H1 (cell line): ENCODE measurements around the gene SBNO1. TPM values are rescaled to one million over a fixed set of nuclear protein-coding genes. Genes with fewer than 3 reads are reported as not detected.

Source experiments
- CTCF ChIA-PET: fragments of 300-600 bp; sonication (Branson Sonifier 250); formaldehyde crosslinking; loops from one replicate; lab custom pipeline; 2021; ENCODE audit not compliant: partially characterized antibody; lab: Charles Lee
- POLR2A ChIA-PET: fragments of 300-600 bp; sonication (Branson Sonifier 250); formaldehyde crosslinking; loops from one replicate; lab custom pipeline; 2021; ENCODE audit warnings: inconsistent platforms; ENCODE audit not compliant: partially characterized antibody; lab: Charles Lee
- DNase-seq, 2 experiments: peaks; one replicate each; pipeline versions ENCODE4 v3.0.0 to v3.0.0-alpha.2; 2010 to 2022; ENCODE audit warnings: low spot score in 2 of 2, low read depth in 1 of 2, mixed read lengths in 1 of 2
- FAIRE-seq: peaks from 2 replicates; lab custom pipeline; 2011; peaks lifted over from hg19 to GRCh38; lab: Jason Lieb, UNC
- H2AFZ ChIP-seq: 2 replicates; pipeline ENCODE4 v1.8.1; 2012; ENCODE audit warnings: low read length, inconsistent platforms
- H2AK5ac ChIP-seq: 2 replicates; pipeline ENCODE4 v1.6.1; 2013; ENCODE audit warnings: low read depth, low read length
- H2BK120ac ChIP-seq: replicated peaks from 2 replicates; pipeline ENCODE3; 2013; ENCODE audit warnings: low read depth, low read length, inconsistent platforms
- H2BK12ac ChIP-seq: 2 replicates; pipeline ENCODE4 v1.6.1; 2013; ENCODE audit warnings: low read depth, low read length
- H2BK15ac ChIP-seq: 2 replicates; pipeline ENCODE4 v1.6.1; 2013; ENCODE audit warnings: low read length
- H2BK20ac ChIP-seq: 2 replicates; pipeline ENCODE4 v1.6.1; 2013; ENCODE audit warnings: low read length
- H2BK5ac ChIP-seq: 2 replicates; pipeline ENCODE4 v1.6.1; 2013; ENCODE audit warnings: low read depth, low read length
- H3K14ac ChIP-seq: 2 replicates; pipeline ENCODE4 v1.6.1; 2013; ENCODE audit warnings: inconsistent platforms; ENCODE audit not compliant: insufficient read length
- H3K18ac ChIP-seq: 2 replicates; pipeline ENCODE4 v1.6.1; 2013; ENCODE audit warnings: low read length; ENCODE audit errors: extremely low read depth
- H3K23ac ChIP-seq: 2 replicates; pipeline ENCODE4 v1.6.1; 2013; ENCODE audit warnings: inconsistent platforms; ENCODE audit not compliant: insufficient read length
- H3K23me2 ChIP-seq: 2 replicates; pipeline ENCODE4 v1.6.1; 2013; ENCODE audit warnings: low read depth, low read length
- H3K27ac ChIP-seq: 2 replicates; pipeline ENCODE4 v1.6.1; 2011; ENCODE audit warnings: low read depth, low read length, inconsistent platforms
- H3K27me3 ChIP-seq, 4 experiments: replicated peaks in 1 of 4; 1 replicate in 1 of 4; 2 replicates in 3 of 4; pipeline versions ENCODE4 v1.6.1 to v1.8.1; 2011 to 2013; ENCODE audit warnings: low read length in 3 of 4, mild to moderate bottlenecking in 3 of 4, inconsistent platforms in 2 of 4, mixed read lengths in 2 of 4, moderate library complexity in 1 of 4; ENCODE audit not compliant: control insufficient read depth in 3 of 4, insufficient read depth in 3 of 4; ENCODE audit errors: extremely low read depth in 1 of 4
- H3K36me3 ChIP-seq, 4 experiments: 2 replicates each; pipeline versions ENCODE4 v1.6.1 to v1.8.1; 2011 to 2013; ENCODE audit warnings: mild to moderate bottlenecking in 4 of 4, low read length in 3 of 4, moderate library complexity in 2 of 4, control low read depth in 1 of 4, inconsistent platforms in 1 of 4; ENCODE audit not compliant: insufficient read depth in 4 of 4, control insufficient read depth in 2 of 4
- H3K4ac ChIP-seq: replicated peaks from 2 replicates; pipeline ENCODE3; 2013; ENCODE audit warnings: low read length, low read depth, mixed read lengths, inconsistent platforms; ENCODE audit not compliant: insufficient read length
- H3K4me1 ChIP-seq, 4 experiments: replicated peaks in 1 of 4; 1 replicate in 1 of 4; 2 replicates in 3 of 4; pipeline versions ENCODE4 v1.6.1 to v1.8.1; 2011 to 2013; ENCODE audit warnings: low read length in 3 of 4, inconsistent platforms in 2 of 4, mixed read lengths in 1 of 4; ENCODE audit not compliant: insufficient read depth in 4 of 4, control insufficient read depth in 3 of 4
- H3K4me2 ChIP-seq, 2 experiments: 2 replicates each; pipeline versions ENCODE4 v1.6.1 to v1.8.1; 2011 to 2013; ENCODE audit warnings: low read depth in 2 of 2, low read length in 2 of 2, control low read depth in 1 of 2, inconsistent platforms in 1 of 2, mild to moderate bottlenecking in 1 of 2; ENCODE audit not compliant: insufficient read depth in 1 of 2
- H3K4me3 ChIP-seq, 4 experiments: fragments of 200-600, 300-600 bp in 1 of 4; sonication (generic), shearing (Covaris generic), sonication (Bioruptor Twin) in 1 of 4; 2 replicates each; pipeline versions ENCODE4 v1.5.1 to v1.8.1; 2011 to 2016; ENCODE audit warnings: low read length in 4 of 4, low read depth in 3 of 4, control low read depth in 2 of 4, inconsistent platforms in 2 of 4, mild to moderate bottlenecking in 2 of 4, mixed read lengths in 1 of 4, moderate library complexity in 1 of 4; ENCODE audit not compliant: insufficient read depth in 2 of 4; ENCODE audit errors: extremely low read depth in 1 of 4
- H3K56ac ChIP-seq: replicated peaks from 2 replicates; pipeline ENCODE3; 2013; ENCODE audit warnings: low read depth, mild to moderate bottlenecking, mixed read lengths, low read length, inconsistent platforms; ENCODE audit not compliant: insufficient read length
- H3K79me1 ChIP-seq: 2 replicates; pipeline ENCODE4 v1.6.1; 2013; ENCODE audit warnings: low read depth, low read length, control low read depth
- H3K79me2 ChIP-seq, 2 experiments: 2 replicates each; pipeline versions ENCODE4 v1.6.1 to v1.8.1; 2012 to 2013; ENCODE audit warnings: low read length in 2 of 2, mild to moderate bottlenecking in 2 of 2, inconsistent platforms in 1 of 2; ENCODE audit not compliant: insufficient read depth in 2 of 2, control insufficient read depth in 1 of 2
- H3K9ac ChIP-seq, 4 experiments: replicated peaks in 1 of 4; 1 replicate in 1 of 4; 2 replicates in 3 of 4; pipeline versions ENCODE4 v1.6.1 to v1.8.1; 2011 to 2013; ENCODE audit warnings: low read depth in 3 of 4, low read length in 3 of 4, control low read depth in 2 of 4, mild to moderate bottlenecking in 2 of 4, moderate library complexity in 2 of 4, inconsistent platforms in 1 of 4; ENCODE audit errors: extremely low read depth in 1 of 4
- H3K9me3 ChIP-seq, 2 experiments: 2 replicates each; pipeline versions ENCODE4 v1.6.1 to v1.8.1; 2012 to 2013; ENCODE audit warnings: mild to moderate bottlenecking in 2 of 2, moderate library complexity in 2 of 2, control low read depth in 1 of 2, inconsistent platforms in 1 of 2, low read depth in 1 of 2, low read length in 1 of 2, mixed read lengths in 1 of 2; ENCODE audit not compliant: insufficient read depth in 2 of 2
- H4K20me1 ChIP-seq, 2 experiments: replicated peaks in 1 of 2; 2 replicates each; pipeline versions ENCODE3 to v1.8.1; 2011 to 2013; ENCODE audit warnings: inconsistent platforms in 2 of 2, low read length in 2 of 2, mild to moderate bottlenecking in 1 of 2; ENCODE audit not compliant: insufficient read depth in 2 of 2, control insufficient read depth in 1 of 2
- H4K5ac ChIP-seq: 2 replicates; pipeline ENCODE4 v1.6.1; 2013; ENCODE audit warnings: low read length, low read depth, mixed read lengths, inconsistent platforms; ENCODE audit not compliant: insufficient read length
- H4K8ac ChIP-seq: 2 replicates; pipeline ENCODE4 v1.8.0; 2013; ENCODE audit warnings: mild to moderate bottlenecking, moderate library complexity, low read length, inconsistent platforms; ENCODE audit not compliant: insufficient read depth; ENCODE audit errors: extremely low read depth
- H4K91ac ChIP-seq: replicated peaks from 2 replicates; pipeline ENCODE3; 2013; ENCODE audit warnings: low read length, mixed read lengths, inconsistent platforms; ENCODE audit not compliant: insufficient read length
- BACH1 ChIP-seq: IDR thresholded peaks from 2 replicates; pipeline ENCODE4 v1.6.1; 2012; ENCODE audit warnings: low read length, improper control_type of control experiment
- CTBP2 ChIP-seq: IDR thresholded peaks from 2 replicates; pipeline ENCODE4 v1.7.0; 2011; ENCODE audit warnings: borderline replicate concordance, mild to moderate bottlenecking, moderate library complexity, mixed read lengths, low read length; ENCODE audit not compliant: insufficient read depth, insufficient read length
- EZH2 ChIP-seq: fragments of 200-600 bp; sonication (generic); IDR thresholded peaks from 2 replicates; pipeline ENCODE4 v1.7.1; 2012; ENCODE audit warnings: low read depth, mild to moderate bottlenecking, moderate library complexity, low read length, inconsistent platforms; ENCODE audit not compliant: severe bottlenecking
- PHF8 ChIP-seq: fragments of 200-600 bp; sonication (generic); conservative IDR thresholded peaks from 2 replicates; pipeline ENCODE4 v1.7.1; 2012; ENCODE audit warnings: low read depth, mild to moderate bottlenecking, inconsistent platforms, low read length, moderate library complexity
- RFX5 ChIP-seq: IDR thresholded peaks from 2 replicates; pipeline ENCODE4 v1.6.1; 2011; ENCODE audit warnings: low read depth, low read length, improper control_type of control experiment, borderline replicate concordance
- SIRT6 ChIP-seq: IDR thresholded peaks from one replicate; pipeline ENCODE4 v1.7.1; 2012; ENCODE audit warnings: low read length, inconsistent platforms
- ZNF274 ChIP-seq: IDR thresholded peaks from 2 replicates; pipeline ENCODE4 v1.7.0; 2012; ENCODE audit warnings: low read length, borderline replicate concordance; ENCODE audit errors: extremely low read depth
- WGBS, 2 experiments: shearing (Covaris generic) in 1 of 2; methylation state at CpG; one replicate each; pipeline versions ENCODE4 v1.1.6 to v1.1.7; 2013 to 2015; ENCODE audit warnings: low lambda C conversion rate in 2 of 2, mixed read lengths in 2 of 2, inconsistent platforms in 1 of 2, low coverage in 1 of 2, missing lambda C conversion rate in 1 of 2; ENCODE audit not compliant: insufficient replicate concordance in 2 of 2, insufficient coverage in 1 of 2, insufficient read length in 1 of 2; ENCODE audit errors: extremely low coverage in 1 of 2, missing lambda C conversion rate in 1 of 2; 5-methylcytosine and 5-hydroxymethylcytosine counted together
- polyA plus RNA-seq, 7 experiments: library from polyadenylated mRNA; depleted of rRNA in 3 of 7; stranded (reverse) in 5 of 7; unstranded in 2 of 7; fragments of >200 nt in 5 of 7; fragments of 200-250 nt in 2 of 7; gene quantifications; 1 replicate in 5 of 7; 2 replicates in 1 of 7; 4 replicates in 1 of 7; pipeline versions ENCODE4 v1.2.1 to v1.2.3, GENCODE V29; 2011 to 2013; ENCODE audit warnings: missing spikeins in 2 of 7, mixed read lengths in 2 of 7
- total RNA-seq: library from RNA; stranded (reverse); fragmentation: NEBNext Ultra II Directional; extraction: Animal tissue kit (Norgen Biotek cat#: 25700); gene quantifications from 2 replicates; pipeline ENCODE4 v1.2.1, GENCODE V29; 2021

The SBNO1 gene
- total and polyA plus RNA-seq, 2 of the 8 experiments (the other 6 are each of a cell fraction or from before 2014, with no cell fraction given), result 6.7 to 57.7 TPM

DNA sequence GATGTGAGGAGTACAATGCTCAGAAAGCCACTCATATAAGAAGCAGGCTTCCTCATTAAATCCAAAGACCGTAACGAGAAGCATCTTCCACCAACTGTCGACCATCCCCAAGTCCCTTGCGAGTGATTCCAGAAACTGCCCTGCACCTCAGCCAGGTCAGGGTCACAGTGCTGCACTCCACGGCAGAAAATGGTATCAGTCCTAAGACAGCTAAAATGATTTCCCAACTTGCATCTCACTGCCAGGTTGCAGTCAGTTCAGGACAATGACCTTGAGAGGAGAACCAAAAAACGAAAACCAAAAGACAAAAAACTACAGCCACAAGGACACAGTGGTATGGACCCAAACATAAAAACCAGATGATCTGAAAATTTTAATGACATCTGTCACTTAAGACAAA lies 20.6 kb downstream of the SBNO1 start:
- H3K56ac ChIP-seq, result no peak overlapping the region
- no peak overlapping the region for H3K4me2 ChIP-seq
- DNase-seq (no peak), FAIRE-seq (no peak)
- no peak overlapping the region for H2BK120ac ChIP-seq
- H3K79me1 ChIP-seq, result peaks cover 3% of the 10 kb centered on the region
- H3K4me1 ChIP-seq, result no peaks in the 10 kb centered on the region
- H3K4me3 ChIP-seq, result no peak overlapping the region
- H2BK12ac ChIP-seq, result no peak overlapping the region
- H2BK15ac ChIP-seq, result no peak overlapping the region
- no peak overlapping the region for H2BK20ac ChIP-seq
- 98% methylated on average over 6 of the region's 6 CpGs; no CpG with 5 or more reads in 1 of the 2 experiments for WGBS, 2 experiments
- H4K5ac ChIP-seq, result no peak overlapping the region
- POLR2A ChIA-PET, result interaction anchor here (0.7 to 2.5 kb wide), 4 partner anchors 12 to 258 kb away, joined by 3 to 8 read pairs (median 4); partner anchors contain the start of genes DDX55 and TMED2
- no peak overlapping the region for H2AFZ ChIP-seq
- H3K4ac ChIP-seq, result no peak overlapping the region
- no peaks in the 10 kb centered on the region for H3K9me3 ChIP-seq
- peaks cover 0 to 9% of the 10 kb centered on the region in 2 experiments; a peak in 1 of 4 replicates for H3K79me2 ChIP-seq
- H3K23ac ChIP-seq, result no peak overlapping the region
- H4K8ac ChIP-seq, result no peak overlapping the region
- TF ChIP-seq SIRT6 (no peak), EZH2 (no peak), ZNF274 (no peak), BACH1 (no peak), RFX5 (no peak), CTBP2 (no peak), PHF8 (no peak)
- no peak overlapping the region for H2AK5ac ChIP-seq
- no peak overlapping the region for H3K14ac ChIP-seq
- H3K23me2 ChIP-seq, result no peaks in the 10 kb centered on the region; the same call in 1 of the 2 replicates
- H3K27me3 ChIP-seq, result no peaks in the 10 kb centered on the region
- no peak overlapping the region for H3K9ac ChIP-seq
- peaks cover 17 to 69% (median 34%) of the 10 kb centered on the region in 4 experiments; a peak in 7 of 8 replicates for H3K36me3 ChIP-seq
- H2BK5ac ChIP-seq, result no peak overlapping the region
- H3K27ac ChIP-seq, result no peak overlapping the region
- H4K20me1 ChIP-seq, result peaks cover 2 to 4% of the 10 kb centered on the region in 2 experiments
- CTCF ChIA-PET, result interaction anchor here (1.6 to 2.9 kb wide), 2 partner anchors 16 to 238 kb away, joined by 4 to 7 read pairs; no protein-coding TSS in a partner anchor
- no peak overlapping the region for H3K18ac ChIP-seq
- H4K91ac ChIP-seq, result no peak overlapping the region
